ENCODE results near the gene KRT78. TPM values are rescaled to one million over a fixed set of nuclear protein-coding genes. Genes with fewer than 3 reads are reported as not detected.

KRT78 gene
- total and polyA plus RNA-seq, 9 of the 15 experiments (the other 6 are each of a cell fraction or from before 2014, with no cell fraction given) = not detected

- Histone ChIP-seq H4K20me1 (replicated peaks; ENCODE audit: control insufficient read depth, insufficient read depth, low read length) (0 out of 2 replicates have a peak, but pooled peaks cover 13% of the 10 kb centered on the region), H3K27me3 (ENCODE audit: control insufficient read depth in 2 of 2, insufficient read depth in 2 of 2, low read length in 2 of 2) (peaks cover 21 to 59% of the 10 kb centered on the region in 2 experiments), H3K36me3 (ENCODE audit: control insufficient read depth, insufficient read depth, low read length) (no peaks in the 10 kb centered on the region), H3K9me1 (ENCODE audit: control insufficient read depth, insufficient read depth, low read length) (no peaks in the 10 kb centered on the region), H3K9ac (ENCODE audit: insufficient read depth in 1 of 2, low read depth in 2 of 2, low read length in 2 of 2) (no peak within 1 kb of the TSS), H3K4me3 (no peak within 1 kb of the TSS), H3K79me2 (ENCODE audit: control insufficient read depth, insufficient read depth, low read length) (no peaks in the 10 kb centered on the region), H2AFZ (ENCODE audit: low read depth, low read length) (no peak within 1 kb of the TSS), H3K9me3 (replicated peaks; ENCODE audit: control insufficient read depth, insufficient read depth, low read depth, low read length) (no peaks in the 10 kb centered on the region), H3K4me1 (replicated peaks in 1 of 2; ENCODE audit: control insufficient read depth in 2 of 2, insufficient read depth in 2 of 2, low read length in 2 of 2) (peaks cover 13% of the 10 kb centered on the region in 2 experiments; a peak in 3 of 5 replicates), H3K4me2 (ENCODE audit: insufficient read depth, low read length) (no peak within 1 kb of the TSS), H3K27ac (ENCODE audit: extremely low read depth, low read depth, low read length) (no peak within 1 kb of the TSS)
- no TSS peak for BruUV-seq (replicated peaks)
- no peak for TF ChIP-seq ZBTB7A (IDR thresholded peaks at IDR 0.05; ENCODE audit: borderline replicate concordance, control insufficient read depth, low read depth, low read length)
- TF ChIP-seq EWSR1 (IDR thresholded peaks at IDR 0.05; ENCODE audit: borderline replicate concordance, low read depth, partially characterized antibody) = no peak
- no peak for TF ChIP-seq AFF4 (CRISPR knock-in tag; IDR thresholded peaks at IDR 0.05)
- TF ChIP-seq ZNF212 (CRISPR knock-in tag; IDR thresholded peaks at IDR 0.05) = no peak
- no peak for TF ChIP-seq NEUROD1 (IDR thresholded peaks at IDR 0.05; ENCODE audit: borderline replicate concordance, low read depth, low read length, partially characterized antibody)
- no peak for TF ChIP-seq BCOR (IDR thresholded peaks at IDR 0.05)
- TF ChIP-seq SP2 (IDR thresholded peaks at IDR 0.05; ENCODE audit: extremely low read depth, low read depth, low read length, poor library complexity, severe bottlenecking) = no peak
- no peak for TF ChIP-seq GMEB1 (CRISPR knock-in tag; IDR thresholded peaks at IDR 0.05)
- TF ChIP-seq ELK1 (CRISPR knock-in tag; IDR thresholded peaks at IDR 0.05) = no peak
- TF ChIP-seq ZNF707 (CRISPR knock-in tag; conservative IDR thresholded peaks at IDR 0.05) = no peak
- no peak for TF ChIP-seq ZNF143 (CRISPR knock-in tag; IDR thresholded peaks at IDR 0.05)
- no peak for TF ChIP-seq C11orf30 (IDR thresholded peaks at IDR 0.05; ENCODE audit: low read depth)
- TF ChIP-seq CREM (IDR thresholded peaks at IDR 0.05; ENCODE audit: low read depth) = no peak
- no peak for TF ChIP-seq ZNF507 (tag; conservative IDR thresholded peaks at IDR 0.05)
- DNase-seq (ENCODE audit: extremely low read depth in 1 of 4, low spot score in 3 of 4) (no peak), ATAC-seq (no peak), FAIRE-seq (no peak)
- POLR2A ChIA-PET = interaction anchor here (0.8 kb wide), 1 partner anchor 46 kb away, joined by 4 read pairs; no protein-coding TSS in a partner anchor
- CTCF ChIA-PET (ENCODE audit: low intra/inter-chr PET ratio) = no interaction called here
- intact Hi-C loops (cut with micrococcal nuclease) = no loop called here
- WGBS (ENCODE audit: insufficient coverage, low coverage, missing lambda C conversion rate) = 14% methylated on average over 14 of the region's 22 CpGs
- in situ Hi-C loops (cut with MboI) = no loop called here
Measured at GRCh38 chr12:52833922-52834726, 14.7 kb downstream of the KRT78 start, which contains the start of gene KRT79. Gene KRT79, minus strand, starts transcription at chr12:52834311. Its CDS starts 51 bp downstream, at chr12:52834260.

Measured in K562 (cell line).